Myocyte (in vitro differentiated cells): ENCODE measurements around the gene PPP3CA. TPM values are rescaled to one million over a fixed set of nuclear protein-coding genes. Genes with fewer than 3 reads are reported as not detected.
A peak's percentile ranks its signal among the peaks of the same experiment; 100 is the strongest.

Source experiments
- DNase-seq: peaks from one replicate; pipeline ENCODE4 v3.0.0-alpha.2; 2012; ENCODE audit warnings: low read depth
- total RNA-seq: library from RNA; depleted of rRNA; stranded (reverse); fragments of >200 nt; gene quantifications from 2 replicates; pipeline ENCODE4 v1.2.3, GENCODE V29; 2014

Gene PPP3CA
- total RNA-seq, 1 donor from 2014 or later: 34.7 TPM

- DNase-seq: no peak
These were observed 281.3 kb downstream of the PPP3CA start for GRCh38 chr4:101065935-101066485.

DNA sequence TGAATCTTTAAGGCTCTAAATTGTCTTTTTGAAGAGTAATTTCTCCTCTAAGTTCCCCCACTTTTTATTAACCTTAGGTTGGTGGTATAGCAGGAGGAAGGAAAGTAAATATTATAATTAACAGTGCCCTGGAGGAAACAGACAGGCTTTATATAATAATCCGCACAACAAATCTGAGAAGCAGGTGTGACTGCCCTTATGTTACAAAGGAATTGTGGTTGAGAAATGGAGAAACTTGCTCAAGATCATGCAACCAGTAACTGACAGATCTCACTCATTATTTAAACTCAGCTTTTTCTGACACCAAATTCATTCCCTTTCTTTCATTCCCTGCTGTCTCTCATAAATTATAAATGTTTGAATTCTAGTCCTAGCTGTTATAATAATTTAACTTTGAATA is 282.0 kb downstream of the PPP3CA start:
- DNase-seq: no peak

DNA sequence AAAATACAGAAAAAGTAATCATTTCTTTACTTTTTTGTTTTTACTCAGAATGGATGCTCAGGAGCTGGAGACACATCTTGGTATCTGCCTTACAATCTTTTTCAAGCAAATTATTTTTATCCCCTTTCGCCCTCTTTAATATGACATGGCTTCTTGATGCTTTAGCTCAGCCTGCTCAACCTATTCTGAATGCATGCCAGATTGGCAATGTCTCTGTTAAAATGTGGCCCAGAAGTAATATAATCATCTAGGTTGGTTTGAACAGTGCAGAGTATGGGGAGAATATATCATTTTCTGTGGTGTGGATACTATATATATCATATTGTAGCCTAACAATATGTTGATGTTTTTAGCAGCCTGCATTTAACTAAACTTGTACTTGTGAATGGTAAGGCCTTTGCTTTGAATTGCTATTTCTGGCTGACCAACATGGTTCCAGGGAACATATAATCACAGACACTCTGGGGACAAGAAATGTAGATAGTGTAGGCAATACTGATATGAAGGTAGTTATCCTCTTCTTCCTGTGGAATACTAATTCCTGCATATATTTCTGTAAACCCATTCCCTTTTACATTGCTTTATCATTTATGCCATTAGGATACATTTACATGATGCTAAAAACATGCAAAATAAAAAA is 282.7 kb downstream of the PPP3CA start:
- no peak for DNase-seq

GRCh38 chr4:101055392-101055791 is 291.9 kb downstream of the PPP3CA start:
- DNase-seq: no peak

DNA sequence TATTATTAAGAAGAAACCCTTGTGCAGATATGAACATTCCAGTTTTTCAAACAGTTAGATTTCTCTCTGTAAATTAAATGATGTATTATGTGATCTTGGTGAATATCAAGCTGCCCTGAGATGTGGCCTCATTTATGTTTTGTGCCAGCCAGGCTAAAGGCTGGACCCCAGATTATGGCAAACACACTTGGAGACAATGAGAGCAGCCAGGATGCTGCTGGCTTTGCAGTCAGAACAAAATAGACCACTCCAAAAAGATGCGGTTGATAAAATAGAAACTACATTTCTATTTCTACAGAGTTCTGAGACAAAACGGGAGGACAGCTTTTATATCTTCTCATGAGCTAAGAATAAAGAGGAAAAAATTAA is 296.5 kb downstream of the PPP3CA start:
- no peak for DNase-seq

- no peak for DNase-seq
These were observed 297.1 kb downstream of the PPP3CA start for GRCh38 chr4:101050088-101050836.

DNA sequence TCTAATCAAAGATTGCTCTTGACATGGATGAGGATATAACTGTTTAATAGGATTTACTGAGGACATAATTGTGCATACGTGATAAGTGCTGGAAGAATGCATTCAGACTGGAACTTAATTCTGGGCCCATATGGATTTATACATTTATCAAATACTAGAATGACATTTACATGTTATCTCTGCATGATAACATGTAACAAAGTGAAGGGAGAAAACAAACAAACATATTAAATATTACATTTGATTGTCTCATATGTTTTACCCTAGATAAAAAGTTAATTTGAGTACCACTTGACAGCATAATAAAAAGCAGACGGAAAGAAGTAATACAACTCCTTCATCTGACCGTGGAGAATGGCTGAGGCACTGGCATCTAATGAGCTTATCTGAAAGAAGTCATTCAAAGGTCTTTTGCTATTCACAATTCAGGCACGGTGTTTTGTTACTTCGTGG is 297.8 kb downstream of the PPP3CA start:
- DNase-seq: no peak

DNA sequence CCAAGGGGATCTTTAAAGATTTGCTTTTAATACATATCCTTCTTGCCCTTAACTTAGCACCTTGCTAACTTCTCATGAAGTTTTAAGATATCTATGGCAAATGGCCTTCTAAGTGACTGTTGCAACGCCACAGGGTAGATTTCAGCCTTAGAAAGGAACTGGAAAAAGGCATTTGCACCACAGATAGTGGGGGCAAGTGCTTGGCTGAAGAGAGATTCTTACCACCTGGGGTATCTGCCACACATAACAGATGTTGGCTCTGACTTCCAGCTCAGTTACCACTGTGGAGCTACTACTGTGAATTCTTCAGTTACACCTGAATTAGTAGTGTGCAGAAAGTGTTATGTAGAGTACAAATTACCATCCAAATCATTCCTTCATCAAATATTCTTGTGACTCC is 302.6 kb downstream of the PPP3CA start:
- DNase-seq: no peak

- peak; percentile 31 for DNase-seq
These were observed 304.5 kb downstream of the PPP3CA start for GRCh38 chr4:101042847-101043246.

DNA sequence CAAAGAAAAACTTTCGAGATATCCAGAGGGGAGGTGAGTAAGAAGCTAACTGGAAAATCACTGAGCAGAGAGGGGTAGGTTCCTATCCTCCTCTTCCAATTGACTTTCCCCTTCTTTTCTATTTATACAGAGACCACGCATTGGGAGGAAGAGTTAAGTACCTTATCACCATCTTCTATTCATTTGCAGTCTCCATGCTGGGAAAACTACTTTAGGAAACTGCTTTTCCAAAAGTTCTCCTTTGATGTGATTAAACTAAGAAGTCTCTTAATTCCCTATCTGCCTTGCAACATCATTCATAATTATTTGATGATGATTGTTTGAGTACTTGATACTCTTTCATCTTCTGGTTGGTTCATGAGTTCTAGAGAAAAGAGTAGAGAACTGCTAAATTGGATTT is 306.6 kb downstream of the PPP3CA start:
- no peak for DNase-seq

DNA sequence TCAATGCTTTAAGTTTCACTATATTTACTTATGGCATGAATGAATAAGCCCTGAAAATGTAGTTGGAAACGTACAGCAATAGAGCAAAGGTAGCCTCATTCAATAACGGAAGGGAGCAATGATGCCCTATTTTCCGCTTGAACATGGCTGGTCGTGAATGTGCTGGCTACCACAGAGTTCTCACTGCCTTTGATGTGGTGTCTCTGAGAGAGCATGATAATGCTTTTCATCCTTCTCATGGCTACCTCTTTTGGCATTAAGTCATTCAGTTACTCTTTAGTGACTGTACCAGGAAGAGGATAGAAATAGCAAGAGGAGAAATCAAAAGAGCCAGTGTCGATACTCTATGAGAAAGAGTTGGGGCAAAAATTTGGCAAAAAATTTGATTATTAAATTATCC is 308.0 kb downstream of the PPP3CA start:
- no peak for DNase-seq

- no peak for DNase-seq
These were observed 309.4 kb downstream of the PPP3CA start for GRCh38 chr4:101037938-101038413.

DNA sequence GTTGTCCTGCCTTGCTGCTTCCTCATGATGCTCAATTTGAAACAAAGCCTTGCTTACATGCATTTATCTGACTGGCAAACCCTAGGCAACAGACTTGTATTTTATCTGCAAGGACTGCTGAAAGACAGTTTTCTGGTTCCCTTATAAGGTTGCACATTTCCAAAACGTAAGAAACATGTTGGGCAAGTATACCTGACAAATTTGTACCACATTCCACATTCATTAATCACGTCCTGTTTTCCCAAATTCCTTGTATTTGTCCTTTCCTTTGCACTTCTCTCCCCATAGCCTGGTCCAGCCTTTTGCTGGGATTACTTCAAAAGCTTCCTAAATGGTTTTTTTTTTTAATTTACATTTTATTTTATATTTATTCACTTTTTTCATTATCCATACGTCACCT is 310.1 kb downstream of the PPP3CA start:
- DNase-seq: no peak

GRCh38 chr4:101035487-101035886 is 311.8 kb downstream of the PPP3CA start:
- DNase-seq: no peak

GRCh38 chr4:101033986-101034385 is 313.3 kb downstream of the PPP3CA start:
- no peak for DNase-seq

DNA sequence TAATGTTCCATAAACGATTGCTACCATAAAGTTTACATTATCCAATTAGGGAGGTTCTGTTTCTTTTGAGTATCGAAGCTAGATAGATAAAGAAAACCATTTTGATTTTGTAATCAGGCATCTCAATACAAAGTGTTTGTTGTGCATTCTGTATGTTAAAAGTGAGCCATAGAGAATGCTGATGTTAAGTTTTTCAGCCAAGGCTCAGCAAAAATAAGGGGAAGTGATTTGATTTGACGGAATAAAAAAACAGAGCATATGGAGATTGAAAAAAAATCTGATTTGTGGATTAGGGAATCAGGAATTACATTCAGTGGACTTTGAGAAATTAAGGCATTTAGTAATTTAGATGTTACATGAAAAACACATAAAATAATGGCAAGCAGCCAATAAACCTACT is 314.8 kb downstream of the PPP3CA start:
- no peak for DNase-seq

DNA sequence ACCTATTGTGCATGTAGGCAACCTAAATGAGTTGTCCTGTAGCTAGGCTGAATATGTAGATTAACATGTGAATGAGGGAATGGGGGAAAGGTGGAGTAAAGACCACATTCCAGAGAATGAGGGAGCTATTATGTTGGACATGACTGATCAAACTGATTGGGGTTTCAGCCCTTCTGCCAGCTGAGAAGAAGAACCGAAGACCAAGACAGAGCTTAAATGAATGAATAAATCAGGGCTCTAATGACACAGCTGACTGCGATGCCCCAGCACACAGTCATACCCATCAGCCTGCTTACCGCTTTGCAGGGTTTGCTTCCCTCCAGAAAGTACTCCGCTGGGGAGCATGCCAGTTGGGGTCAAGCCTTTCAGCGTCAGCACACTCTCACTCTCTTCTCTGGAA is 315.4 kb downstream of the PPP3CA start:
- DNase-seq: no peak

DNA sequence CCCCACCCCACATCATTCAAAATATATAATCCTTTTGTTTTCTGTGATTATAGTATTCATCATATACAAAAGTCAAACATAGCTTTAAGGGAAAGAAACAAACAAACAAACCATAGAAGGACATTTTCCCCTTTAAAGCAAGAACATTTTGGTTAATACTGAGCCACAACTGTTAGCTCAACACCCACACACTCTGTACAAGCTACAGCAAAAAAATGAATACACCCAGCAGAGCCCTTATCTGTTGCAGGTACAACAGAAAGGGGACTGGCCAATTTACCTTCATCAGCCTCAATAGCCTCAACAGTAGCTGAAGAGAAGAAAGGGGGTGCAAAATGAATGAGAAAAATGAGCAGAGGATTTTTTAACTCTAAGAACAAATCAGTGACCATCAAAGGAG is 318.4 kb downstream of the PPP3CA start:
- no peak for DNase-seq

- DNase-seq: no peak
These were observed 319.6 kb downstream of the PPP3CA start for GRCh38 chr4:101027721-101028120.

- DNase-seq: no peak
These were observed 321.6 kb downstream of the PPP3CA start for GRCh38 chr4:101025755-101026154.

GRCh38 chr4:101022151-101023024 is 324.9 kb downstream of the PPP3CA start:
- no peak for DNase-seq

- no peak for DNase-seq
These were observed 326.4 kb downstream of the PPP3CA start for GRCh38 chr4:101020956-101021355.
